Keratinocyte (primary cell): ENCODE data around the gene ANKRD31.

ENCODE experiments used
- CTCF ChIP-seq, 3 experiments: IDR thresholded peaks in 1 of 3; conservative IDR thresholded peaks in 1 of 3; optimal IDR thresholded peaks in 1 of 3; 2 replicates in 2 of 3; 3 replicates in 1 of 3; pipeline versions ENCODE3 to v1.5.1; 2011; ENCODE audit warnings: low read length in 3 of 3, mild to moderate bottlenecking in 3 of 3, moderate library complexity in 2 of 3, control low read depth in 1 of 3, inconsistent platforms in 1 of 3; ENCODE audit not compliant: insufficient read depth in 2 of 3; ENCODE audit errors: extremely low read depth in 1 of 3
- EZH2 ChIP-seq: IDR thresholded peaks from one replicate; pipeline ENCODE4 v1.6.1; 2012; ENCODE audit warnings: inconsistent platforms, mild to moderate bottlenecking, low read length, moderate library complexity

GRCh38 chr5:75140277-75140676 is 96.4 kb downstream of the ANKRD31 start:
- TF ChIP-seq CTCF (optimal IDR thresholded peaks at IDR 0.05 in 1 of 3, IDR thresholded peaks at IDR 0.05 in 1 of 3, conservative IDR thresholded peaks at IDR 0.05 in 1 of 3; ENCODE audit: extremely low read depth in 1 of 3, insufficient read depth in 2 of 3, low read length in 3 of 3) (no peak), EZH2 (no peak)
